ENCODE results near the gene SHLD2. TPM values are rescaled to one million over a fixed set of nuclear protein-coding genes. Genes with fewer than 3 reads are reported as not detected.
"Not testable (repeated sequence)": the region's sequence is repeated elsewhere in the genome, so short reads cannot be mapped to it uniquely, and the experiment has no call there.

The SHLD2 gene
- total and polyA plus RNA-seq, 2 of the 4 experiments (the other 2 are of a cell fraction), result 10.6 to 19.9 TPM

DNA sequence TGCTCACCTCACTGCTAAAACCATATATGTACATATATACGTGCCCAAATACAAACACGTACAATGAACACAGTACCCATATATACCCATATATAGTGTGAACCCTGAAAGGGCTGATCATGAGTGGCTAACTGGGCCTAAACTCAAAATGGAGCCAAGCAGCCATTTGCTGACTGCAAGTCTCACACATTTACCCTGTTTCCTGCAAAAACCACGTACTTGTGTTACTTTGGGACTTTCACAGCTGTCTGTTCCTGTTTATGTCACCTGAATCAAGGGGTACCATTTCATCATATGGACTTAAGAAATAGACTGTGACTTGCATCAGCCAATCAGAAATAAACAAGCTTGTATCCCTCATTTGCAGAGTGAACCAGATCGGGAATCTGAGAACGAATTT is 124.4 kb downstream of the SHLD2 start:
- H3K9me1 ChIP-seq (ENCODE audit: insufficient read depth, low read length); H2BK120ac ChIP-seq (ENCODE audit: low read depth, low read length); H3K56ac ChIP-seq (ENCODE audit: extremely low read depth, insufficient read depth, low read length); H3K4me2 ChIP-seq (ENCODE audit: low read depth, low read length); POLR2A ChIA-PET (ENCODE audit: unreplicated experiment); H2AFZ ChIP-seq (replicated peaks; ENCODE audit: low read length, poor library complexity); H3K4me3 ChIP-seq (ENCODE audit: insufficient read depth, low read depth, low read length); H3K9ac ChIP-seq (ENCODE audit: low read depth, low read length); H3K14ac ChIP-seq (replicated peaks; ENCODE audit: low read depth, low read length); H3K27ac ChIP-seq (ENCODE audit: insufficient read depth, low read length); H4K5ac ChIP-seq (ENCODE audit: low read depth, low read length); H3K36me3 ChIP-seq (ENCODE audit: control insufficient read depth, insufficient read depth, low read length); H2BK15ac ChIP-seq (ENCODE audit: low read depth, low read length); H2AK9ac ChIP-seq (replicated peaks; ENCODE audit: low read depth, low read length, poor library complexity); H3K4ac ChIP-seq (ENCODE audit: low read depth, low read length); H2BK20ac ChIP-seq (ENCODE audit: low read depth, low read length); H2AK5ac ChIP-seq (ENCODE audit: low read depth, low read length); H2BK5ac ChIP-seq (ENCODE audit: low read depth, low read length, poor library complexity, severe bottlenecking); dilution Hi-C loops (cut with HindIII; ENCODE audit: low sequenced_read_pairs, unreplicated experiment); CTCF ChIA-PET; H4K91ac ChIP-seq (ENCODE audit: insufficient read depth, low read depth, low read length); H3K79me1 ChIP-seq (ENCODE audit: low read depth in 1 of 2, low read length in 2 of 2); H3K9me3 ChIP-seq (ENCODE audit: control insufficient read depth, insufficient read depth, low read length); BruUV-seq (replicated peaks); H3K18ac ChIP-seq (ENCODE audit: low read depth, low read length); H3K23ac ChIP-seq (ENCODE audit: low read depth, low read length); H3K27me3 ChIP-seq (ENCODE audit: control insufficient read depth, insufficient read depth, low read length); H4K8ac ChIP-seq (ENCODE audit: low read depth in 2 of 2, low read length in 2 of 2); H4K20me1 ChIP-seq (ENCODE audit: insufficient read depth, low read length); DNase-seq; H3K4me1 ChIP-seq (ENCODE audit: control insufficient read depth, insufficient read depth, low read length); ATAC-seq (ENCODE audit: low read depth); intact Hi-C loops (cut with micrococcal nuclease): not testable (repeated sequence)
- in situ Hi-C loops (cut with MboI; ENCODE audit: low sequenced_read_pairs), result loop anchor here (25.0 kb wide), 1 partner anchor 293 kb away; the partner anchor contains the start of gene MINPP1
- no CpG with 5 or more reads among the region's 5 CpGs for WGBS, 2 experiments (ENCODE audit: extremely low coverage in 2 of 2, insufficient read length in 1 of 2)

DNA sequence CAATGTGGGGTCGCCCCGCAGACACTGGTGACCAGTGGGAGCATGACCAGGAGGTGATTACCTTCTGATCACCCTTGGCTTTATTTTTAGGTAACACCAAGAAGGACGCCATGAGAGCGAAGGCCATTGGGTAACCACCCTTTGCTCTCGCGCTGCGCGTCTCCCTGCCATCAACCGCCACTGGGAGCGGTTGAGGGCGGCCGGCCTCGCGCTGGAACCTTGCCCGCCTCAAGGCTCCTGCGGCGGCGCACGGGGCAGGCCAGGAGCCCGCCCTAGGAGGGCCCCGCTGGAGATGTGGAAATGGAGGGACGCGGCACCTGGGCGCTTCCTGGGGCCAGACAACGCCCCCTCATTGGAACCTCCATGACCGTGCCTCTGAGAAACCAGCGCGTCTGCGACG is 127.8 kb downstream of the SHLD2 start:
- H2AK9ac ChIP-seq (replicated peaks; ENCODE audit: low read depth, low read length, poor library complexity); H3K18ac ChIP-seq (ENCODE audit: low read depth, low read length); H4K8ac ChIP-seq (ENCODE audit: low read depth in 2 of 2, low read length in 2 of 2); H2BK120ac ChIP-seq (ENCODE audit: low read depth, low read length); H2BK5ac ChIP-seq (ENCODE audit: low read depth, low read length, poor library complexity, severe bottlenecking); intact Hi-C loops (cut with micrococcal nuclease); H4K5ac ChIP-seq (ENCODE audit: low read depth, low read length); H3K9ac ChIP-seq (ENCODE audit: low read depth, low read length); POLR2A ChIA-PET (ENCODE audit: unreplicated experiment); H3K9me1 ChIP-seq (ENCODE audit: insufficient read depth, low read length); H3K4me2 ChIP-seq (ENCODE audit: low read depth, low read length); H3K36me3 ChIP-seq (ENCODE audit: control insufficient read depth, insufficient read depth, low read length); H3K27ac ChIP-seq (ENCODE audit: insufficient read depth, low read length); H2AK5ac ChIP-seq (ENCODE audit: low read depth, low read length); H3K23ac ChIP-seq (ENCODE audit: low read depth, low read length); H3K4ac ChIP-seq (ENCODE audit: low read depth, low read length); DNase-seq; H3K4me1 ChIP-seq (ENCODE audit: control insufficient read depth, insufficient read depth, low read length); H3K27me3 ChIP-seq (ENCODE audit: control insufficient read depth, insufficient read depth, low read length); H2AFZ ChIP-seq (replicated peaks; ENCODE audit: low read length, poor library complexity); H3K4me3 ChIP-seq (ENCODE audit: insufficient read depth, low read depth, low read length); BruUV-seq (replicated peaks); H4K91ac ChIP-seq (ENCODE audit: insufficient read depth, low read depth, low read length); H3K9me3 ChIP-seq (ENCODE audit: control insufficient read depth, insufficient read depth, low read length); H3K56ac ChIP-seq (ENCODE audit: extremely low read depth, insufficient read depth, low read length); dilution Hi-C loops (cut with HindIII; ENCODE audit: low sequenced_read_pairs, unreplicated experiment); H3K14ac ChIP-seq (replicated peaks; ENCODE audit: low read depth, low read length); ATAC-seq (ENCODE audit: low read depth); H4K20me1 ChIP-seq (ENCODE audit: insufficient read depth, low read length); H2BK20ac ChIP-seq (ENCODE audit: low read depth, low read length); CTCF ChIA-PET; H2BK15ac ChIP-seq (ENCODE audit: low read depth, low read length); H3K79me1 ChIP-seq (ENCODE audit: low read depth in 1 of 2, low read length in 2 of 2): not testable (repeated sequence)
- 83% methylated on average over 6 of the region's 30 CpGs; no CpG with 5 or more reads in 1 of the 2 experiments for WGBS, 2 experiments (ENCODE audit: extremely low coverage in 2 of 2, insufficient read length in 1 of 2)
- in situ Hi-C loops (cut with MboI; ENCODE audit: low sequenced_read_pairs), result loop anchor here (25.0 kb wide), 1 partner anchor 290 kb away; the partner anchor contains the start of gene MINPP1
